Measurements from ENCODE around the gene FAM98C.
"Not testable (repeated sequence)": the region's sequence is repeated elsewhere in the genome, so short reads cannot be mapped to it uniquely, and the experiment has no call there.

FAM98C gene

GRCh38 chr19:38402967-38403674 lies at the start of gene FAM98C:
Gene FAM98C (plus strand): TSS chr19:38403093. CDS start chr19:38403154, 61 bp downstream.
- DNase-seq, result peak; percentile 95 to 99 (median 98)

- no peak for DNase-seq
Observed at GRCh38 chr19:38355728-38356725, 46.9 kb upstream of the FAM98C start.

- DNase-seq, result no peak
Observed at GRCh38 chr19:38358071-38358470, 44.8 kb upstream of the FAM98C start.

- no peak for DNase-seq
Observed at GRCh38 chr19:38359242-38360021, 43.5 kb upstream of the FAM98C start.

GRCh38 chr19:38360351-38360750 lies 42.5 kb upstream of the FAM98C start:
- no peak for DNase-seq

GRCh38 chr19:38360839-38361631 lies 41.9 kb upstream of the FAM98C start:
- no peak for DNase-seq

- DNase-seq, result peak in 2 of 4 experiments; percentile 46 to 50
Observed at GRCh38 chr19:38361633-38362075, 41.2 kb upstream of the FAM98C start.

GRCh38 chr19:38362076-38362945 lies 40.6 kb upstream of the FAM98C start:
- DNase-seq, result peak; percentile 18 to 64 (median 40)

- not testable (repeated sequence) for DNase-seq
Observed at GRCh38 chr19:38362946-38363688, 39.8 kb upstream of the FAM98C start.

GRCh38 chr19:38367041-38367440 lies 35.9 kb upstream of the FAM98C start:
- no peak for DNase-seq

- DNase-seq, result no peak
Observed at GRCh38 chr19:38369584-38369983, 33.3 kb upstream of the FAM98C start.

GRCh38 chr19:38370299-38370698 lies 32.6 kb upstream of the FAM98C start:
- no peak for DNase-seq

GRCh38 chr19:38371081-38371480 lies 31.8 kb upstream of the FAM98C start:
- DNase-seq, result no peak

GRCh38 chr19:38373907-38374331 lies 29.0 kb upstream of the FAM98C start:
- no peak for DNase-seq

GRCh38 chr19:38374332-38375097 lies 28.4 kb upstream of the FAM98C start, which contains the start of gene PSMD8:
Gene PSMD8 (plus strand): TSS chr19:38374571. CDS start chr19:38374602, 31 bp downstream.
- peak; percentile 90 to 98 (median 96) for DNase-seq

- no peak for DNase-seq
Observed at GRCh38 chr19:38375098-38375493, 27.8 kb upstream of the FAM98C start.

GRCh38 chr19:38375748-38376147 lies 27.1 kb upstream of the FAM98C start:
- no peak for DNase-seq

- no peak for DNase-seq
Observed at GRCh38 chr19:38376576-38376975, 26.3 kb upstream of the FAM98C start.

- no peak for DNase-seq
Observed at GRCh38 chr19:38377052-38377451, 25.8 kb upstream of the FAM98C start.

All from activated CD4-positive, CD25-positive, alpha-beta regulatory T cell (primary cell).